Stimulated activated CD4-positive, alpha-beta T cell treated with anti-CD3 and anti-CD28 coated beads, Interleukin-15, amount 100 ng/mL, for 24 hours (primary cell): ENCODE data around the gene WFIKKN1.

Source experiments
- DNase-seq: peaks from one replicate; pipeline ENCODE4 v3.0.0-alpha.2; 2020

Gene WFIKKN1

GRCh38 chr16:630815-631405 lies at the start of gene WFIKKN1:
TSS of gene WFIKKN1 (plus strand) at chr16:630985. CDS start at chr16:631254, 269 bp downstream.
- no peak for DNase-seq

GRCh38 chr16:582218-582613 lies 48.6 kb upstream of the WFIKKN1 start:
- no peak for DNase-seq

GRCh38 chr16:582614-583331 lies 48.0 kb upstream of the WFIKKN1 start:
- DNase-seq = no peak

- no peak for DNase-seq
Measured at GRCh38 chr16:583470-583814, 47.3 kb upstream of the WFIKKN1 start.

GRCh38 chr16:583815-584591 lies 46.8 kb upstream of the WFIKKN1 start:
- no peak for DNase-seq

- DNase-seq = peak; percentile 37
Measured at GRCh38 chr16:585351-585750, 45.4 kb upstream of the WFIKKN1 start.

GRCh38 chr16:586047-586644 lies 44.6 kb upstream of the WFIKKN1 start:
- no peak for DNase-seq

GRCh38 chr16:586645-587590 lies 43.9 kb upstream of the WFIKKN1 start:
- DNase-seq = peak; percentile 34

- peak; percentile 75 for DNase-seq
Measured at GRCh38 chr16:588639-588888, 42.2 kb upstream of the WFIKKN1 start.

GRCh38 chr16:588889-589657 lies 41.7 kb upstream of the WFIKKN1 start:
- peak; percentile 97 for DNase-seq

GRCh38 chr16:589658-590187 lies 41.1 kb upstream of the WFIKKN1 start, which contains the start of gene RAB40C:
TSS of gene RAB40C (plus strand) at chr16:590066. CDS start at chr16:590292, 226 bp downstream.
- peak; percentile 99 for DNase-seq

- DNase-seq = no peak
Measured at GRCh38 chr16:590188-590814, 40.5 kb upstream of the WFIKKN1 start.

GRCh38 chr16:590815-591200 lies 40.0 kb upstream of the WFIKKN1 start:
- DNase-seq = no peak

GRCh38 chr16:591231-591630 lies 39.6 kb upstream of the WFIKKN1 start:
- no peak for DNase-seq

- DNase-seq = no peak
Measured at GRCh38 chr16:591892-592517, 38.8 kb upstream of the WFIKKN1 start.

GRCh38 chr16:592518-593306 lies 38.1 kb upstream of the WFIKKN1 start:
- no peak for DNase-seq

- DNase-seq = no peak
Measured at GRCh38 chr16:593406-593805, 37.4 kb upstream of the WFIKKN1 start.

GRCh38 chr16:593807-594206 lies 37.0 kb upstream of the WFIKKN1 start:
- DNase-seq = no peak

- no peak for DNase-seq
Measured at GRCh38 chr16:595094-595528, 35.7 kb upstream of the WFIKKN1 start.
